ENCODE measurements around the gene UBQLN1. TPM values are rescaled to one million over a fixed set of nuclear protein-coding genes. Genes with fewer than 3 reads are reported as not detected.

Gene UBQLN1
- total RNA-seq, 2 experiments from 2014 or later = 178 to 185 TPM

GRCh38 chr9:83675466-83675865 lies 32.3 kb downstream of the UBQLN1 start:
- Histone ChIP-seq H3K27ac (ENCODE audit: low read depth in 1 of 2, low read length in 2 of 2) (no peak overlapping the region), H3K27me3 (ENCODE audit: control insufficient read depth in 1 of 2, insufficient read depth in 2 of 2, low read length in 2 of 2) (no peaks in the 10 kb centered on the region), H3K4me3 (ENCODE audit: low read length) (no peak overlapping the region), H3K4me1 (ENCODE audit: insufficient read depth, low read length) (no peaks in the 10 kb centered on the region), H3K9me3 (ENCODE audit: control insufficient read depth in 1 of 2, insufficient read depth in 1 of 2, low read length in 2 of 2) (no peaks in the 10 kb centered on the region), H3K36me3 (ENCODE audit: insufficient read depth, low read length) (peaks cover 83% of the 10 kb centered on the region)
- peaks cover 30% of the 10 kb centered on the region for H3K4me1 Mint-ChIP-seq (ENCODE audit: low read depth)
- CTCF ChIA-PET = interaction anchor here (1.3 kb wide), 1 partner anchor 11 kb away, joined by 3 read pairs; no protein-coding TSS in a partner anchor
- peaks cover 97% of the 10 kb centered on the region for H3K36me3 Mint-ChIP-seq (ENCODE audit: low read depth)
- no peak for TF ChIP-seq CTCF (IDR thresholded peaks at IDR 0.05)
- no peaks in the 10 kb centered on the region for H3K27me3 Mint-ChIP-seq
- no peak overlapping the region for H3K4me3 Mint-ChIP-seq
- POLR2A ChIA-PET = no interaction called here
- intact Hi-C loops (cut with DNase I, micrococcal nuclease) = no loop called here
- DNase-seq (no peak), ATAC-seq (ENCODE audit: poor library complexity) (no peak)
- no peaks in the 10 kb centered on the region for H3K9me3 Mint-ChIP-seq
- H3K27ac Mint-ChIP-seq = no peak overlapping the region

GRCh38 chr9:83671451-83671850 lies 36.3 kb downstream of the UBQLN1 start:
- DNase-seq (no peak), ATAC-seq (ENCODE audit: poor library complexity) (no peak)
- Histone ChIP-seq H3K4me1 (ENCODE audit: insufficient read depth, low read length) (no peaks in the 10 kb centered on the region), H3K36me3 (ENCODE audit: insufficient read depth, low read length) (peaks cover 76% of the 10 kb centered on the region), H3K4me3 (ENCODE audit: low read length) (no peak overlapping the region), H3K9me3 (ENCODE audit: control insufficient read depth in 1 of 2, insufficient read depth in 1 of 2, low read length in 2 of 2) (no peaks in the 10 kb centered on the region), H3K27ac (ENCODE audit: low read depth in 1 of 2, low read length in 2 of 2) (no peak overlapping the region), H3K27me3 (ENCODE audit: control insufficient read depth in 1 of 2, insufficient read depth in 2 of 2, low read length in 2 of 2) (no peaks in the 10 kb centered on the region)
- Mint-ChIP-seq H3K4me3 (no peak overlapping the region), H3K36me3 (ENCODE audit: low read depth) (peaks cover 97% of the 10 kb centered on the region), H3K9me3 (no peaks in the 10 kb centered on the region), H3K4me1 (ENCODE audit: low read depth) (peaks cover 48% of the 10 kb centered on the region), H3K27ac (no peak overlapping the region), H3K27me3 (no peaks in the 10 kb centered on the region)
- no peak for TF ChIP-seq CTCF (IDR thresholded peaks at IDR 0.05)
- intact Hi-C loops (cut with DNase I, micrococcal nuclease) = no loop called here
- POLR2A ChIA-PET = interaction anchor here (1.1 to 2.7 kb wide), 2 partner anchors 37 to 49 kb away, joined by 3 to 10 read pairs; partner anchors contain the start of genes IDNK and UBQLN1
- CTCF ChIA-PET = interaction anchor here (1.0 kb wide), 1 partner anchor 41 kb away, joined by 5 read pairs; no protein-coding TSS in a partner anchor

GRCh38 chr9:83670381-83670780 lies 37.4 kb downstream of the UBQLN1 start:
- H3K27me3 Mint-ChIP-seq = no peaks in the 10 kb centered on the region
- no peaks in the 10 kb centered on the region for H3K27me3 ChIP-seq (ENCODE audit: control insufficient read depth in 1 of 2, insufficient read depth in 2 of 2, low read length in 2 of 2)
- ChIA-PET POLR2A (interaction anchor here (2.7 kb wide), 1 partner anchor 38 kb away, joined by 10 read pairs; the partner anchor contains the start of gene UBQLN1), CTCF (no interaction called here)
- H3K4me1 ChIP-seq (ENCODE audit: insufficient read depth, low read length) = no peaks in the 10 kb centered on the region
- H3K4me3 ChIP-seq (ENCODE audit: low read length) = no peak overlapping the region
- intact Hi-C loops (cut with DNase I, micrococcal nuclease) = no loop called here
- H3K9me3 Mint-ChIP-seq = no peaks in the 10 kb centered on the region
- no peaks in the 10 kb centered on the region for H3K9me3 ChIP-seq (ENCODE audit: control insufficient read depth in 1 of 2, insufficient read depth in 1 of 2, low read length in 2 of 2)
- DNase-seq = no peak
- H3K36me3 ChIP-seq (ENCODE audit: insufficient read depth, low read length) = peaks cover 75% of the 10 kb centered on the region
- no peak for ATAC-seq (ENCODE audit: poor library complexity)
- H3K27ac Mint-ChIP-seq = no peak overlapping the region
- H3K4me3 Mint-ChIP-seq = no peak overlapping the region
- H3K36me3 Mint-ChIP-seq (ENCODE audit: low read depth) = peaks cover 97% of the 10 kb centered on the region
- no peak for TF ChIP-seq CTCF (IDR thresholded peaks at IDR 0.05)
- H3K4me1 Mint-ChIP-seq (ENCODE audit: low read depth) = peaks cover 58% of the 10 kb centered on the region
- H3K27ac ChIP-seq (ENCODE audit: low read depth in 1 of 2, low read length in 2 of 2) = no peak overlapping the region

Measured in CD4-positive, alpha-beta T cell (primary cell).